K562 (cell line): ENCODE data around the gene SIPA1L2. TPM values are rescaled to one million over a fixed set of nuclear protein-coding genes. Genes with fewer than 3 reads are reported as not detected.

Experiments used
- ATAC-seq: fragments of 200-7000 bp; cut with Tn5 transposase; 3 replicates; pipeline ENCODE4 v1.9.1; 2020; ENCODE audit warnings: moderate library complexity
- BruUV-seq: library from RNA; stranded (reverse); fragments of 400-500 nt; replicated peaks from 2 replicates; lab custom pipeline; 2021; lab: Mats Ljungman, UMichigan
- CTCF ChIA-PET: fragments of 300-600 bp; formaldehyde crosslinking; extraction: SDS; loops from one replicate; lab custom pipeline; 2021; ENCODE audit warnings: low intra/inter-chr PET ratio; lab: Yijun Ruan, JAX
- POLR2A ChIA-PET: fragments of 300-600, 350-650 bp; sonication (Branson Sonifier 250); formaldehyde crosslinking; extraction: SDS; loops from one replicate; lab custom pipeline; 2021; ENCODE audit warnings: antibody characterized with exemption, inconsistent platforms; lab: Yijun Ruan, JAX
- DNase-seq, 4 experiments: peaks; one replicate each; pipeline versions ENCODE4 v3.0.0 to v3.0.0-alpha.2; 2011 to 2018; ENCODE audit warnings: low spot score in 3 of 4, mixed read lengths in 3 of 4; ENCODE audit errors: extremely low read depth in 1 of 4
- FAIRE-seq: peaks from 2 replicates; lab custom pipeline; 2011; peaks lifted over from hg19 to GRCh38; lab: Jason Lieb, UNC
- H2AFZ ChIP-seq: 2 replicates; pipeline ENCODE4 v1.6.0; 2011; ENCODE audit warnings: low read depth, low read length, control low read depth, inconsistent platforms
- H3K27ac ChIP-seq: fragments of 200-600 bp; 3 replicates; pipeline ENCODE4 v1.8.0; 2011; ENCODE audit warnings: low read depth, mild to moderate bottlenecking, control low read depth, inconsistent platforms, low read length, moderate library complexity, mixed read lengths; ENCODE audit errors: extremely low read depth
- H3K27me3 ChIP-seq, 2 experiments: fragments of 300-600 bp in 1 of 2; 2 replicates in 1 of 2; 3 replicates in 1 of 2; pipeline versions ENCODE4 v1.6.0 to v1.8.0; 2011; ENCODE audit warnings: inconsistent platforms in 2 of 2, low read length in 2 of 2, mild to moderate bottlenecking in 1 of 2, mixed read lengths in 1 of 2, moderate library complexity in 1 of 2; ENCODE audit not compliant: control insufficient read depth in 2 of 2, insufficient read depth in 2 of 2
- H3K36me3 ChIP-seq: fragments of 300-600 bp; 3 replicates; pipeline ENCODE4 v1.8.0; 2011; ENCODE audit warnings: mild to moderate bottlenecking, low read length, inconsistent platforms; ENCODE audit not compliant: control insufficient read depth, insufficient read depth
- H3K4me1 ChIP-seq, 2 experiments: fragments of 200-600 bp in 1 of 2; replicated peaks in 1 of 2; 2 replicates in 1 of 2; 3 replicates in 1 of 2; pipeline versions ENCODE4 v1.5.1 to v1.8.0; 2011; ENCODE audit warnings: inconsistent platforms in 2 of 2, low read length in 2 of 2, mild to moderate bottlenecking in 1 of 2, mixed read lengths in 1 of 2, moderate library complexity in 1 of 2; ENCODE audit not compliant: control insufficient read depth in 2 of 2, insufficient read depth in 2 of 2
- H3K4me2 ChIP-seq: 2 replicates; pipeline ENCODE4 v1.6.1; 2011; ENCODE audit warnings: low read length, control low read depth, inconsistent platforms, mixed read lengths; ENCODE audit not compliant: insufficient read depth
- H3K4me3 ChIP-seq: fragments of 200-600 bp; sonication (generic), shearing (Covaris generic); 2 replicates; pipeline ENCODE4 v1.5.1; 2016; ENCODE audit warnings: control low read depth, inconsistent platforms
- H3K79me2 ChIP-seq: fragments of 200-600 bp; 3 replicates; pipeline ENCODE4 v1.8.0; 2011; ENCODE audit warnings: low read length, inconsistent platforms; ENCODE audit not compliant: control insufficient read depth, insufficient read depth
- H3K9ac ChIP-seq, 2 experiments: 2 replicates each; pipeline versions ENCODE4 v1.6.0 to v1.6.1; 2011; ENCODE audit warnings: low read depth in 2 of 2, low read length in 2 of 2, control low read depth in 1 of 2, inconsistent platforms in 1 of 2, mild to moderate bottlenecking in 1 of 2, mixed read lengths in 1 of 2; ENCODE audit not compliant: insufficient read depth in 1 of 2
- H3K9me1 ChIP-seq: one replicate; pipeline ENCODE4 v1.6.0; 2011; ENCODE audit warnings: inconsistent platforms, mild to moderate bottlenecking, low read length, moderate library complexity; ENCODE audit not compliant: control insufficient read depth, insufficient read depth
- H3K9me3 ChIP-seq: replicated peaks from 2 replicates; pipeline ENCODE4 v1.5.1; 2011; ENCODE audit warnings: low read depth, low read length, inconsistent platforms; ENCODE audit not compliant: control insufficient read depth, insufficient read depth
- H4K20me1 ChIP-seq: replicated peaks from 2 replicates; pipeline ENCODE4 v1.6.1; 2011; ENCODE audit warnings: low read length, inconsistent platforms, mixed read lengths; ENCODE audit not compliant: control insufficient read depth, insufficient read depth
- CHD1 ChIP-seq: fragments of 200-600 bp; sonication (generic); IDR thresholded peaks from one replicate; pipeline ENCODE4 v1.6.1; 2012; ENCODE audit warnings: mild to moderate bottlenecking, moderate library complexity, low read length, inconsistent platforms
- DPF2 ChIP-seq: fragments of 450-650 bp; IDR thresholded peaks from 2 replicates; pipeline ENCODE4 v1.6.1; 2016
- ELF1 ChIP-seq: fragments of 200-800 bp; sonication (Bioruptor generic); IDR thresholded peaks from 2 replicates; pipeline ENCODE4 v1.6.1; 2016; ENCODE audit warnings: missing genetic modification characterization, missing compliant biosample characterization
- GABPA ChIP-seq: fragments of 200-800 bp; sonication (Bioruptor generic); conservative IDR thresholded peaks from 2 replicates; pipeline ENCODE4 v1.6.1; 2016; ENCODE audit warnings: low read depth, missing genetic modification characterization, missing compliant biosample characterization
- MAFK ChIP-seq: IDR thresholded peaks from 2 replicates; pipeline ENCODE4 v1.6.1; 2011; ENCODE audit warnings: low read length, improper control_type of control experiment
- RBBP5 ChIP-seq: fragments of 200-600 bp; sonication (generic); IDR thresholded peaks from 2 replicates; pipeline ENCODE4 v1.6.1; 2012; ENCODE audit warnings: borderline replicate concordance, mild to moderate bottlenecking, low read length, control low read depth, inconsistent platforms; ENCODE audit not compliant: insufficient read depth, poor library complexity, severe bottlenecking
- RBM15 ChIP-seq: fragments of 200-400 bp; formaldehyde crosslinking; IDR thresholded peaks from 2 replicates; pipeline ENCODE4 v1.6.1; 2018; ENCODE audit warnings: mild to moderate bottlenecking, low read length, moderate library complexity; ENCODE audit not compliant: insufficient read depth
- ZNF551 ChIP-seq: fragments of 250-450 bp; sonication (Bioruptor Pico); IDR thresholded peaks from 2 replicates; pipeline ENCODE4 v1.5.0; 2021; ENCODE audit warnings: mild to moderate bottlenecking, moderate library complexity
- WGBS: fragments of 100-300 bp; shearing (Covaris generic); methylation state at CpG from one replicate; pipeline ENCODE4 v1.1.6; 2016; ENCODE audit warnings: low coverage, mixed read lengths; ENCODE audit not compliant: insufficient coverage; ENCODE audit errors: missing lambda C conversion rate; 5-methylcytosine and 5-hydroxymethylcytosine counted together
- in situ Hi-C: fragments of 300-500 bp; cut with MboI; formaldehyde crosslinking; loops from 4 replicates; pipeline ENCODE4 v1.15.0; 2018; ENCODE audit warnings: inconsistent platforms, mixed read lengths
- intact Hi-C: fragments of 100-400 bp; cut with micrococcal nuclease; formaldehyde crosslinking; loops from 2 replicates; pipeline ENCODE4 v1.14.2; 2022
- polyA plus RNA-seq, 8 experiments: library from polyadenylated mRNA; depleted of rRNA in 4 of 8; stranded (reverse) in 5 of 8; unstranded in 3 of 8; fragments of >200 nt; fragmentation: Nextera tagmentation in 2 of 8; fragmentation: Illumina TruSeq in 1 of 8; extraction: Ambion mirVana in 2 of 8; extraction: Trizol in 1 of 8; gene quantifications; 2 replicates each; pipeline versions ENCODE4 v1.2.1 to v1.2.3, GENCODE V29; 2011 to 2014; ENCODE audit warnings: inconsistent platforms in 1 of 8, missing spikeins in 1 of 8
- total RNA-seq, 7 experiments: library from RNA; depleted of rRNA in 6 of 7; stranded (reverse); fragments of >200 nt in 6 of 7; fragmentation: Illumina TruSeq in 2 of 7; extraction: Trizol in 2 of 7; gene quantifications; 2 replicates each; pipeline versions ENCODE4 v1.2.1 to v1.2.3, GENCODE V29; 2011 to 2021; ENCODE audit warnings: low replicate concordance in 1 of 7
- TF ChIP-seq, protein P1 (sequence below), 3 experiments: IDR thresholded peaks in 2 of 3; conservative IDR thresholded peaks in 1 of 3; 2 replicates each; pipeline ENCODE4 v1.5.1; 2011 to 2012; ENCODE audit warnings: low read length in 3 of 3, mild to moderate bottlenecking in 3 of 3, control low read depth in 2 of 3, improper control_type of control experiment in 1 of 3, inconsistent platforms in 1 of 3, low read depth in 1 of 3, mixed read lengths in 1 of 3, moderate library complexity in 1 of 3; ENCODE audit not compliant: insufficient read depth in 2 of 3
- TF ChIP-seq, protein P2 (sequence below): fragments of 200-800 bp; sonication (Bioruptor generic); IDR thresholded peaks from 2 replicates; pipeline ENCODE4 v1.6.1; 2017; ENCODE audit warnings: missing genetic modification characterization, missing compliant biosample characterization
- TF ChIP-seq, protein P3 (sequence below): fragments of 450-650 bp; IDR thresholded peaks from 2 replicates; pipeline ENCODE4 v1.6.1; 2018; ENCODE audit warnings: mild to moderate bottlenecking, low read depth; ENCODE audit not compliant: partially characterized antibody
- TF ChIP-seq, protein P4 (sequence below): sonication (generic); IDR thresholded peaks from 2 replicates; pipeline ENCODE4 v1.6.1; 2016

SIPA1L2 gene
- total and polyA plus RNA-seq, 9 of the 15 experiments (the other 6 are each of a cell fraction or from before 2014, with no cell fraction given) = 0.04 to 0.22 (median 0.06) TPM; not detected in 5

DNA sequence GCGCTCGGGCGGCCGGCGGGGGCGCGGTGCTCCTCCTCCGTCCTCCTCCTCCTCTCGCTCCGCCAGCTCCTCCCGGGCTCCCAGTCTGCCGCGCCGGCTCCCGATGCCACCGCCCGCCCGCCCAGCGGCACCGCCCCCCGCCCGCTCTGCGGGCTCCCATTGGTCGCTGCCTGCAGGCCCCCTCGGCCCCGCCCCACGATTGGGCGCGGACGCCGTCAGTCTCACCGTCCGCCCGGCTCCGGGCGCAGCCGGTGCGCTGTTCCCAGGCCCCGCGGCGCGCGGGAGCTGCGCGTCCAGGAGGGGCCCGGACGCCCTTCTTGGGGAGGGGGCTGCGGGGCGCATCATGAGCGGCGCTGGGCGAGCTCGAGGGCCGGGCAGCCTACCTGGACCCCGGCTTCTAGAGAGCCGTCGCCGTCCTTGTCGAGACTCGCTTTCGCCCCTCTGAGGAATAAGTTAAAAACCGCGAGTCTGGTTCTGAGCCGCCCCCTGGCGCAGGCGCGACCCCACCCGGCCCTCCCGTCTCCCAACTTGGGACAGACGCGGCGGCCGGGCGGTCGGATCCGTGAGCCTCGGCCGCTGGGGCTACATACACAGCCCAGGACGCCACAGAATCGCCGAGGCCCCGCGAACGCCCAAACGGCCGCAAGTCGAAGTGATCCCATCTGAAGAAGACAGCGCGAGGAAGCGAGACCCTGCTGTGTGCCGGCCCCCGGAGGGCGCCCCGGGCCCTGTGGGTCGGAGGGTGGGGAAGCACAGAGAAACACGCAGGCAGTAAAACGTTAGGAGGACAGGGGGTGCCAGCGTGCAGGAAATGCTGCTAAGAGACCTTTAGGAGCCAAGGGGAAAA lies at the start of gene SIPA1L2 (continued):
- TF ChIP-seq, protein P1, sequence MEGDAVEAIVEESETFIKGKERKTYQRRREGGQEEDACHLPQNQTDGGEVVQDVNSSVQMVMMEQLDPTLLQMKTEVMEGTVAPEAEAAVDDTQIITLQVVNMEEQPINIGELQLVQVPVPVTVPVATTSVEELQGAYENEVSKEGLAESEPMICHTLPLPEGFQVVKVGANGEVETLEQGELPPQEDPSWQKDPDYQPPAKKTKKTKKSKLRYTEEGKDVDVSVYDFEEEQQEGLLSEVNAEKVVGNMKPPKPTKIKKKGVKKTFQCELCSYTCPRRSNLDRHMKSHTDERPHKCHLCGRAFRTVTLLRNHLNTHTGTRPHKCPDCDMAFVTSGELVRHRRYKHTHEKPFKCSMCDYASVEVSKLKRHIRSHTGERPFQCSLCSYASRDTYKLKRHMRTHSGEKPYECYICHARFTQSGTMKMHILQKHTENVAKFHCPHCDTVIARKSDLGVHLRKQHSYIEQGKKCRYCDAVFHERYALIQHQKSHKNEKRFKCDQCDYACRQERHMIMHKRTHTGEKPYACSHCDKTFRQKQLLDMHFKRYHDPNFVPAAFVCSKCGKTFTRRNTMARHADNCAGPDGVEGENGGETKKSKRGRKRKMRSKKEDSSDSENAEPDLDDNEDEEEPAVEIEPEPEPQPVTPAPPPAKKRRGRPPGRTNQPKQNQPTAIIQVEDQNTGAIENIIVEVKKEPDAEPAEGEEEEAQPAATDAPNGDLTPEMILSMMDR (IDR thresholded peaks at IDR 0.05 in 2 of 3, conservative IDR thresholded peaks at IDR 0.05 in 1 of 3; ENCODE audit: insufficient read depth in 2 of 3, low read depth in 1 of 3, low read length in 3 of 3) = peak in 1 of 3 experiments; percentile 29; a peak in 2 of 6 replicates
- TF ChIP-seq GABPA (tag) = no peak

DNA sequence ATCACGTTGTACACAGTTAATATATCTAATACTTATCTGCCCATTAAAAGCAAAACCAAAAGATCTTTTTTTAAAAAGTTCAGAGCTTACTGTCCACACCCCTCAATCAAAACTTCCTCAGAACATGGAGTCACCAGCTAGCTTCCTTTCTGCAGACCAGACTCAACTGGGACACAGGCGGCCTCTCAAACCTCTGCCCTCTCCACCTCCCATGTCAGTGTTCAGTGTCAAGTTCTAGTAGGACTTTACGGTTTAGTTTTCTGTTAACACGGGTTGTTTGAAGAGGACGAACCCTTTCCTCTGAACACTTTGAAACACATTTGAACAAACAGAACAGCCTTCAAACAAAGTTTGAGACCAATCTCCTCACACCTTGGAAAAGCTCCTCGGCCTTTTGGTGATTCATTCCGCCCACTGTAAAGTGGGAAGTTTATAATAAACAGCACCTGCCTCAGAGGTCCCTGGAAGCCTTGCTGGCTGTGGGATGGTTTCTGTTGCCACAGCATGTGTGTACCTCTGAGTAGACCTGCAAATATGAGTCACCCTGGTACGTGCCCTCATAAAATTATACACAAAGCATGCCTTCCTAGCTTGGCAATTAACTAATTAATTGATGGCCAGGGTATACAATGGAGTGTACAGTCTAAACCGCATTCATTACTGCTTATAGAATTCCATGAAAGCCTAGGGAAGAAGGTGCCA lies 48.4 kb upstream of the SIPA1L2 start:
- no peak overlapping the region for H3K4me2 ChIP-seq
- H4K20me1 ChIP-seq = no peaks in the 10 kb centered on the region
- H3K36me3 ChIP-seq = no peaks in the 10 kb centered on the region
- ChIA-PET CTCF (no interaction called here), POLR2A (no interaction called here)
- H3K4me3 ChIP-seq = no peak overlapping the region
- H3K9ac ChIP-seq = no peak overlapping the region
- H3K27ac ChIP-seq = no peak overlapping the region
- intact Hi-C loops = no loop called here
- in situ Hi-C loops = no loop called here
- no TSS peak for BruUV-seq
- no peak for FAIRE-seq
- H3K9me1 ChIP-seq = no peaks in the 10 kb centered on the region
- H3K79me2 ChIP-seq = no peaks in the 10 kb centered on the region
- no peaks in the 10 kb centered on the region for H3K4me1 ChIP-seq
- DNase-seq = no peak
- no peak for ATAC-seq
- no peak overlapping the region for H2AFZ ChIP-seq
- 0% methylated on average over 9 of the region's 9 CpGs for WGBS
- no peaks in the 10 kb centered on the region for H3K9me3 ChIP-seq
- no peaks in the 10 kb centered on the region; a peak in 2 of 5 replicates for H3K27me3 ChIP-seq
- no peak for TF ChIP-seq CHD1
- TF ChIP-seq, protein P2, sequence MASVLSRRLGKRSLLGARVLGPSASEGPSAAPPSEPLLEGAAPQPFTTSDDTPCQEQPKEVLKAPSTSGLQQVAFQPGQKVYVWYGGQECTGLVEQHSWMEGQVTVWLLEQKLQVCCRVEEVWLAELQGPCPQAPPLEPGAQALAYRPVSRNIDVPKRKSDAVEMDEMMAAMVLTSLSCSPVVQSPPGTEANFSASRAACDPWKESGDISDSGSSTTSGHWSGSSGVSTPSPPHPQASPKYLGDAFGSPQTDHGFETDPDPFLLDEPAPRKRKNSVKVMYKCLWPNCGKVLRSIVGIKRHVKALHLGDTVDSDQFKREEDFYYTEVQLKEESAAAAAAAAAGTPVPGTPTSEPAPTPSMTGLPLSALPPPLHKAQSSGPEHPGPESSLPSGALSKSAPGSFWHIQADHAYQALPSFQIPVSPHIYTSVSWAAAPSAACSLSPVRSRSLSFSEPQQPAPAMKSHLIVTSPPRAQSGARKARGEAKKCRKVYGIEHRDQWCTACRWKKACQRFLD = no peak
- TF ChIP-seq DPF2 = no peak
- no peak for TF ChIP-seq RBM15
- no peak for TF ChIP-seq ELF1
- TF ChIP-seq, protein P3, sequence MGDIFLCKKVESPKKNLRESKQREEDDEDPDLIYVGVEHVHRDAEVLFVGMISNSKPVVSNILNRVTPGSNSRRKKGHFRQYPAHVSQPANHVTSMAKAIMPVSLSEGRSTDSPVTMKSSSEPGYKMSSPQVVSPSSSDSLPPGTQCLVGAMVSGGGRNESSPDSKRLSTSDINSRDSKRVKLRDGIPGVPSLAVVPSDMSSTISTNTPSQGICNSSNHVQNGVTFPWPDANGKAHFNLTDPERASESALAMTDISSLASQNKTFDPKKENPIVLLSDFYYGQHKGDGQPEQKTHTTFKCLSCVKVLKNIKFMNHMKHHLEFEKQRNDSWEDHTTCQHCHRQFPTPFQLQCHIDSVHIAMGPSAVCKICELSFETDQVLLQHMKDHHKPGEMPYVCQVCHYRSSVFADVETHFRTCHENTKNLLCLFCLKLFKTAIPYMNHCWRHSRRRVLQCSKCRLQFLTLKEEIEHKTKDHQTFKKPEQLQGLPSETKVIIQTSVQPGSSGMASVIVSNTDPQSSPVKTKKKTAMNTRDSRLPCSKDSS = no peak
- TF ChIP-seq ZNF551 (CRISPR knock-in tag) = no peak
- no peak for TF ChIP-seq RBBP5
- no peak for TF ChIP-seq MAFK
- TF ChIP-seq, protein P4, sequence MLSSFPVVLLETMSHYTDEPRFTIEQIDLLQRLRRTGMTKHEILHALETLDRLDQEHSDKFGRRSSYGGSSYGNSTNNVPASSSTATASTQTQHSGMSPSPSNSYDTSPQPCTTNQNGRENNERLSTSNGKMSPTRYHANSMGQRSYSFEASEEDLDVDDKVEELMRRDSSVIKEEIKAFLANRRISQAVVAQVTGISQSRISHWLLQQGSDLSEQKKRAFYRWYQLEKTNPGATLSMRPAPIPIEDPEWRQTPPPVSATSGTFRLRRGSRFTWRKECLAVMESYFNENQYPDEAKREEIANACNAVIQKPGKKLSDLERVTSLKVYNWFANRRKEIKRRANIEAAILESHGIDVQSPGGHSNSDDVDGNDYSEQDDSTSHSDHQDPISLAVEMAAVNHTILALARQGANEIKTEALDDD = no peak
